K562 (cell line): ENCODE data around the gene LACTBL1.

Experiments used
- MTA2 ChIP-seq: fragments of 450-650 bp; IDR thresholded peaks from 2 replicates; pipeline ENCODE4 v1.6.1; 2016; ENCODE audit warnings: low read depth
- POLR2A ChIP-seq: fragments of 450-650 bp; conservative IDR thresholded peaks from 2 replicates; pipeline ENCODE4 v1.6.1; 2016
- SMAD4 ChIP-seq: fragments of 250-450 bp; sonication (Bioruptor Pico); conservative IDR thresholded peaks from 2 replicates; pipeline ENCODE4 v1.8.0; 2021; ENCODE audit warnings: inconsistent platforms, mild to moderate bottlenecking, moderate library complexity
- SP1 ChIP-seq: sonication (generic); formaldehyde crosslinking; IDR thresholded peaks from 2 replicates; pipeline ENCODE4 v1.8.1; 2022; ENCODE audit warnings: mild to moderate bottlenecking, missing genetic modification reagents
- SRSF3 ChIP-seq: fragments of 200-400 bp; formaldehyde crosslinking; IDR thresholded peaks from 2 replicates; pipeline ENCODE4 v1.6.1; 2016; ENCODE audit warnings: mild to moderate bottlenecking, low read length, moderate library complexity; ENCODE audit not compliant: insufficient read depth
- ZBTB33 ChIP-seq: sonication (generic); formaldehyde crosslinking; IDR thresholded peaks from 2 replicates; pipeline ENCODE4 v1.8.1; 2023; ENCODE audit warnings: mild to moderate bottlenecking, missing genetic modification reagents

GRCh38 chr1:22910286-22910685 is 62.4 kb downstream of the LACTBL1 start:
- no peak for TF ChIP-seq ZBTB33
- no peak for TF ChIP-seq POLR2A
- no peak for TF ChIP-seq SMAD4
- TF ChIP-seq MTA2: no peak
- TF ChIP-seq SRSF3: no peak
- TF ChIP-seq SP1 (CRISPR knock-in tag): no peak
